Gastroesophageal sphincter (tissue), 3 donors: ENCODE results near the gene PXK.

Experiments
- CTCF ChIP-seq, 4 experiments: fragments of 200-600 bp in 2 of 4; fragments of 450-650 bp in 2 of 4; sonication (generic) in 1 of 4; IDR thresholded peaks; one replicate each; pipeline ENCODE4 v1.5.1; 2017 to 2019; ENCODE audit warnings: antibody characterized with exemption in 4 of 4, mild to moderate bottlenecking in 2 of 4, moderate library complexity in 2 of 4
- POLR2A ChIP-seq, 2 donors: fragments of 450-650 bp; IDR thresholded peaks; one replicate each; pipeline ENCODE4 v1.6.1; 2017; ENCODE audit warnings: antibody characterized with exemption in 2 of 2, mild to moderate bottlenecking in 2 of 2, moderate library complexity in 1 of 2

DNA sequence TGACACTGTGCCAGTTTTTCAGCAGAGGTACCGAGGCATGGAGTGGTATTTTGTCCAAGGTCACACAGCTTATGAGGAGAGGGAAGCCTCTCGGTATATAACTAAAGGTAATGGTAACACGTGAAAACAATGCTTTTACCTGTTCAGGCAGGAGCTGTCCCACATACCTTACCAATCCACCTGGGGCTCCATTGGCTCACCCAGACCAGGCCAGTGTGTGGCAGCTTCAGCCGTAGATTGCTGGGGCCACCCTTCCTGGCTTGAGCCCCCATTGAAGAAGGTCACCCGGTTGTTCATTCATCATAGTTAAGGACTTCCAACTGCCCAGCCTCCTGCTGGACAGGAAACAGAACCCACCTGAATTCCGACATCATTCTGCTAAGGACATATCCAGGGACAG, 35.8 kb upstream of the PXK start:
- no peak for TF ChIP-seq CTCF (IDR thresholded peaks at IDR 0.05)
- no peak for TF ChIP-seq POLR2A (IDR thresholded peaks at IDR 0.05)
